ENCODE data around the gene SFTPD.

DNA sequence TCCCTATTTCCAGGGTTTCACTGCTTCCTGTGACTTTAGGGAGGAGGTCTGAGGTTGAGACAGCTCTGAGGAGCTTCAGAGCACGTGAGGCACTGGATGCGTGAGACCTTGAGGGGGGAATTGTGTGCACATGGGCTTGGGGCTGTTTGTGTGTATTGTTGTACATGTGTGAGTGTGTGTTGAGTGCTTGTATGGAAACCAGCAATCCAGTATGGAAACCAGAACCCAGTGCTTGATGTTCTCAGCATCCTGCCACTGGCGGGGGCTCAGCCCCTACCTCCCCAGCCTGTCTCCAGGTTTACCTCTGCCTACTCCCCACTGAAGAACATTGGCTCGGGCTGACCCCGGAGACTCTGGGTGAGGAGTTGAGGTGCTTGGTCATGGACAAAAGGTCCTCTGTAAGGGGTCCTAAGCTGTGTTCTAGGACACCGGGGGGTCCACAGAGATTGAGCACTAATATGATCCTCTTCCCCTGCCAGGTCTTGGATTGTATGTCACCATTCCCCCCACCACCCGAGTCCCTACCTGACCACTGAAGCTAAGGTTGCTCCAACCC is 20.8 kb downstream of the SFTPD start:
- no peak for TF ChIP-seq ELF4 (IDR thresholded peaks at IDR 0.05)
- no peak for TF ChIP-seq BHLHE40 (IDR thresholded peaks at IDR 0.05; ENCODE audit: borderline replicate concordance)
- no peak for TF ChIP-seq SUZ12 (IDR thresholded peaks at IDR 0.05)
- no peak for TF ChIP-seq FOXM1 (IDR thresholded peaks at IDR 0.05; ENCODE audit: borderline replicate concordance)
- no peak for TF ChIP-seq SP1 (IDR thresholded peaks at IDR 0.05)
- no peak for TF ChIP-seq ARNT (IDR thresholded peaks at IDR 0.05)
- TF ChIP-seq CTBP1 (IDR thresholded peaks at IDR 0.05; ENCODE audit: borderline replicate concordance): no peak
- no peak for TF ChIP-seq TARDBP (IDR thresholded peaks at IDR 0.05)
- no peak for TF ChIP-seq FOXA1 (IDR thresholded peaks at IDR 0.05)
- TF ChIP-seq LEF1 (IDR thresholded peaks at IDR 0.05; ENCODE audit: borderline replicate concordance): no peak
- TF ChIP-seq L3MBTL2 (conservative IDR thresholded peaks at IDR 0.05): no peak
- no peak for TF ChIP-seq NFRKB (IDR thresholded peaks at IDR 0.05)
- TF ChIP-seq ZNF384 (IDR thresholded peaks at IDR 0.05): no peak
- TF ChIP-seq FOXK2 (IDR thresholded peaks at IDR 0.05): no peak

Measured in HEK293T (cell line).